Esophagus squamous epithelium (tissue), 4 donors: ENCODE measurements around the gene TCOF1.

Experiments
- POLR2A ChIP-seq, 4 donors: fragments of 450-650 bp; IDR thresholded peaks; one replicate each; pipeline ENCODE4 v1.6.1; 2017; ENCODE audit warnings: antibody characterized with exemption in 4 of 4, mild to moderate bottlenecking in 4 of 4, moderate library complexity in 3 of 4
- TF ChIP-seq, protein P1 (sequence below), 6 experiments: fragments of 450-650 bp in 4 of 6; fragments of 200-600 bp in 2 of 6; sonication (generic) in 2 of 6; IDR thresholded peaks; one replicate each; pipeline ENCODE4 v1.5.1; 2016 to 2019; ENCODE audit warnings: antibody characterized with exemption in 6 of 6, mild to moderate bottlenecking in 4 of 6, moderate library complexity in 4 of 6

- TF ChIP-seq, protein P1, sequence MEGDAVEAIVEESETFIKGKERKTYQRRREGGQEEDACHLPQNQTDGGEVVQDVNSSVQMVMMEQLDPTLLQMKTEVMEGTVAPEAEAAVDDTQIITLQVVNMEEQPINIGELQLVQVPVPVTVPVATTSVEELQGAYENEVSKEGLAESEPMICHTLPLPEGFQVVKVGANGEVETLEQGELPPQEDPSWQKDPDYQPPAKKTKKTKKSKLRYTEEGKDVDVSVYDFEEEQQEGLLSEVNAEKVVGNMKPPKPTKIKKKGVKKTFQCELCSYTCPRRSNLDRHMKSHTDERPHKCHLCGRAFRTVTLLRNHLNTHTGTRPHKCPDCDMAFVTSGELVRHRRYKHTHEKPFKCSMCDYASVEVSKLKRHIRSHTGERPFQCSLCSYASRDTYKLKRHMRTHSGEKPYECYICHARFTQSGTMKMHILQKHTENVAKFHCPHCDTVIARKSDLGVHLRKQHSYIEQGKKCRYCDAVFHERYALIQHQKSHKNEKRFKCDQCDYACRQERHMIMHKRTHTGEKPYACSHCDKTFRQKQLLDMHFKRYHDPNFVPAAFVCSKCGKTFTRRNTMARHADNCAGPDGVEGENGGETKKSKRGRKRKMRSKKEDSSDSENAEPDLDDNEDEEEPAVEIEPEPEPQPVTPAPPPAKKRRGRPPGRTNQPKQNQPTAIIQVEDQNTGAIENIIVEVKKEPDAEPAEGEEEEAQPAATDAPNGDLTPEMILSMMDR (IDR thresholded peaks at IDR 0.05) = no peak
- no peak for TF ChIP-seq POLR2A (IDR thresholded peaks at IDR 0.05)
Measured at GRCh38 chr5:150392680-150393079, 35.2 kb downstream of the TCOF1 start.
